ENCODE measurements around the gene MTMR2.
"Not testable (repeated sequence)": the region's sequence is repeated elsewhere in the genome, so short reads cannot be mapped to it uniquely, and the experiment has no call there.

The MTMR2 gene

DNA sequence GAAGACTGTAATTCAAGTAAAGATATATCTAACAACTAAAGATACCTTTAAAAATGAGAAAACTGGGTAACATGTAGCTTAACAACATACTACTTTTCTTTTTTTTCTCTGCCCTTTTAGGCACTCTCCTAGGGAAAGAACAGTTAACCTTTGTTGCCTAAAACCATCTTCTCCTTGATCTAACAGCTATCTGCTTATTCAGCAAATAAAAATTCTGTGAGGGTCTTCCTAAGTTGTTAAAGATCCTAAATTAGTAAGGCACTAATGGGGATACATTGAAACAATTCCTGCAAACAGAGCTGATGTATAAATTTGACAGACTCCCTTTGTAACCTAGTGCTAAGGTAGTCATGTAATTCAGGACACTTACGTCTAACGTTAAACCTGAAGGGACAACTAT, 39.1 kb downstream of the MTMR2 start:
- POLR2A ChIA-PET, result no interaction called here
- DNase-seq (ENCODE audit: extremely low spot score), result no peak
- TF ChIP-seq, protein P1, sequence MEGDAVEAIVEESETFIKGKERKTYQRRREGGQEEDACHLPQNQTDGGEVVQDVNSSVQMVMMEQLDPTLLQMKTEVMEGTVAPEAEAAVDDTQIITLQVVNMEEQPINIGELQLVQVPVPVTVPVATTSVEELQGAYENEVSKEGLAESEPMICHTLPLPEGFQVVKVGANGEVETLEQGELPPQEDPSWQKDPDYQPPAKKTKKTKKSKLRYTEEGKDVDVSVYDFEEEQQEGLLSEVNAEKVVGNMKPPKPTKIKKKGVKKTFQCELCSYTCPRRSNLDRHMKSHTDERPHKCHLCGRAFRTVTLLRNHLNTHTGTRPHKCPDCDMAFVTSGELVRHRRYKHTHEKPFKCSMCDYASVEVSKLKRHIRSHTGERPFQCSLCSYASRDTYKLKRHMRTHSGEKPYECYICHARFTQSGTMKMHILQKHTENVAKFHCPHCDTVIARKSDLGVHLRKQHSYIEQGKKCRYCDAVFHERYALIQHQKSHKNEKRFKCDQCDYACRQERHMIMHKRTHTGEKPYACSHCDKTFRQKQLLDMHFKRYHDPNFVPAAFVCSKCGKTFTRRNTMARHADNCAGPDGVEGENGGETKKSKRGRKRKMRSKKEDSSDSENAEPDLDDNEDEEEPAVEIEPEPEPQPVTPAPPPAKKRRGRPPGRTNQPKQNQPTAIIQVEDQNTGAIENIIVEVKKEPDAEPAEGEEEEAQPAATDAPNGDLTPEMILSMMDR (IDR thresholded peaks at IDR 0.05; ENCODE audit: control extremely low read depth, extremely low read depth, low read depth, missing control alignments), result no peak
- CTCF ChIA-PET, result interaction anchor here (1.0 to 1.2 kb wide), 2 partner anchors 9 to 16 kb away, joined by 3 read pairs; no protein-coding TSS in a partner anchor

DNA sequence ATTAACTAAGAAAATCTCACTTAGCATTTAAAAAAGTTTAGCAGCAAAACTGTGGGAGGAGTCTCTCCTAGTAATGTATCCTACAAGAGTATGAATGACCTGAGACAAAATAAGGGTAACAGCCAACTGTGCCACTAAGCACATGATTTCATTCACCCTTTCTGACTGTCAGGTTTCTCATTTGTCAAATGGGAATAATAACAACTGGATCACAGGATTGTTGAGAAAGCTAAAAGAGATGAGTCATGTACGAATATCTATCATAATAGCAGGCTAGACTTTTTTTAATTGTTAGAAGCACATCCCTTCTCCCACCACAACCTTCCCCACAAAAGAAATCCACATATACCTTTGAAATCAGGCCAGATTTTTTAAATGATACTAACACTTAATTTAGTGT, 39.5 kb downstream of the MTMR2 start:
- TF ChIP-seq, protein P1 (IDR thresholded peaks at IDR 0.05; ENCODE audit: control extremely low read depth, extremely low read depth, low read depth, missing control alignments), result no peak
- DNase-seq (ENCODE audit: extremely low spot score), result no peak
- CTCF ChIA-PET, result interaction anchor here (1.0 kb wide), 1 partner anchor 16 kb away, joined by 3 read pairs; no protein-coding TSS in a partner anchor
- POLR2A ChIA-PET, result no interaction called here

DNA sequence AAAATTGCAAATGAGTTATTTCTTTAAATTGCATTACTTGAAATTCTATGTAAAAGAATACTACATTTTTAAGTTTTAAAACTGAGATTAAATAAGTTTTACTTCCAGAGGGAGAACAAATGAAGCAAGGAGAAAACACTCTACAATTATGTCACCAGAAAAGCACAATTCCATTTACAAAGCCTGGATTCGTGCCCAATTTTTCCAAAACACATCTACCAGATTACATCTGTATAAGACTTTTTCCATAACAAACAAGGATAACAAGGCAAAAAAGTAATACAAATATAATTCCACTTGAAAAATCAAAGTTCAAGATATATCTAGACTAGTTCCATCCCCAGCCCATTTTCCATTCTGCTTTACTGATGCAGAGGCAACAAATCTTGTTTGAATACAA, 40.5 kb downstream of the MTMR2 start:
- no peak for DNase-seq (ENCODE audit: extremely low spot score)
- ChIA-PET POLR2A (no interaction called here), CTCF (no interaction called here)
- TF ChIP-seq, protein P1 (IDR thresholded peaks at IDR 0.05; ENCODE audit: control extremely low read depth, extremely low read depth, low read depth, missing control alignments), result no peak

DNA sequence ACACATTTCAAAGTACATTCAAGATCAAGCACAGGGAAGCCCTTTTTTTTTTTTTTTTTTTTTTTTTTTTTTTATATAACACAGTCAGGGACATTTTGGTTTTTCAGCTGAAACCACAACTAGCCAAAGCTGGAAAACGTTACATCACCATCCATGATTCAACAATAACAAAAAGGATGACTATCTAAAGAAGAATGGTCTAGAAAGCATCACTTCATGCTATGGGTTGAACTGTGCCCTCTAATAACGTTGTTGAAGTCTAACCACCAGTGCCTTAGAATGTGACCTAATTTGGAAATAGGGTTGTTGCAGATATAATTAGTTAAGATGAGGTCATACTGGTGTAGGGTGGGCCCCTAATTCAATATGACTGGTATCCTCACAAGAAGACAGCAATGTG, 46.6 kb downstream of the MTMR2 start:
- ChIA-PET POLR2A (no interaction called here), CTCF (interaction anchor here (1.0 to 1.1 kb wide), 2 partner anchors 9 to 14 kb away, joined by 4 read pairs; no protein-coding TSS in a partner anchor)
- TF ChIP-seq, protein P1 (IDR thresholded peaks at IDR 0.05; ENCODE audit: control extremely low read depth, extremely low read depth, low read depth, missing control alignments), result no peak
- DNase-seq (ENCODE audit: extremely low spot score), result no peak

DNA sequence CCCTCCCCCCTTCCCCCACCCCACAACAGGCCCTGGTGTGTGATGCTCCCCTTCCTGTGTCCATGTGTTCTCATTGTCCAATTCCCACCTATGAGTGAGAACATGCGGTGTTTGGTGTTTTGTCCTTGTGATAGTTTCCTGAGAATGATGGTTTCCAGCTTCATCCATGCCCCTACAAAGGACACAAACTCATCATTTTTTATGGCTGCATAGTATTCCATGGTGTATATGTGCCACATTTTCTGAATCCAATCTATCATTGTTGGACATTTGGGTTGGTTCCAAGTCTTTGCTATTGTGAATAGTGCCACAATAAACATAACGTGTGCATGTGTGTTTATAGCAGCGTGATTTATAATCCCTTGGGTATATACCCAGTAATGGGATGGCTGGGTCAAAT, 53.0 kb downstream of the MTMR2 start:
- DNase-seq (ENCODE audit: extremely low spot score); POLR2A ChIA-PET; CTCF ChIA-PET: not testable (repeated sequence)

DNA sequence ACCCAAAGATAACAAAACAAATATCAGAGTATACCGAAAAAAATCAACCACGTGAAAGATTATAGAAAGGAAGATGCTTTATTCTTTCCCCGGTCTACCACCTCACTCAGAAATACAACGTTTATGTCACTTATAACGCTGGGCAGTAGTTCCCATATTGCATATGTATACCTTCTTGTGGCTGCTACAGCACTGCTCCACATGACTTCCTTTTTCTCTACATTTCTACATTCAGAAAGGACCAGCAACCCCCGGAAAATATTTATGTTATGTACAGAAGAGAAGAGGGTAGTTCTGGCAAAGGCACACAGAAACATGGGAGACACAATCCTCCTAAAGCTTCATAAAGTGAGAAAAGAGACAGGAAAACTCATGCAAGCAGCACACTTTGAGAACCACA, 56.8 kb downstream of the MTMR2 start:
- ChIA-PET POLR2A (no interaction called here), CTCF (no interaction called here)
- no peak for DNase-seq (ENCODE audit: extremely low spot score)
- TF ChIP-seq, protein P1 (IDR thresholded peaks at IDR 0.05; ENCODE audit: control extremely low read depth, extremely low read depth, low read depth, missing control alignments), result no peak

DNA sequence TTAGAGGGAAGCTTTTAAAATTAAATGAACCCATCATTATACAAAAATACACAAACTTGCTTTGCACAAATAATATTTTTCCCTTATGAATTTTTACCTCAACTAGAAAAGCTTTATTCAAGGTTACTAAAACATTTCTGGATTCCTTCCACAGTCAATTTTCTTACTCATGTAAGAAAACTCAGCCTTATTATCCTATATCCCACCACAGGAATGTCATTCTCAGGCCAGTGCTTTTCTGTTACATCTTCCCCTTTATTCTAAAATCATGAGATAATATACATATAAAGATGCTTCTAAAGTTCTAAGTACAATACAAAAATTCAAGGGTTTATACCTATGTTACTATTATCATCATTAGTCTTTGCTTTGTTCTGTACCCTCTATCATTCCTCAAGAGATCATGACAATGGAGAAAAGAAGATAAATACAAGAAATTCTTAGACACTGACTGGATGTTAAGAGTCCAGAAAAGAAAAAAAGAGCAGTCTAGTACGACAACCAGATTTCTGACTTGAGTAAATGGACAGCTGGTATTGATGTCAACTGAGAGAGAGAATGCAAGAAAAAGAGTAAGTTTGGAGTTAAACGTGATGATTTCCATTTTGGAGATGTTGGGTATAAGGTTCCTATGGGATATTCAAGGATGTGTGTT, 60.3 kb downstream of the MTMR2 start:
- POLR2A ChIA-PET, result no interaction called here
- CTCF ChIA-PET, result interaction anchor here (1.6 to 2.0 kb wide), 2 partner anchors 15 to 28 kb away, joined by 5 to 7 read pairs; no protein-coding TSS in a partner anchor
- no peak for DNase-seq (ENCODE audit: extremely low spot score)
- TF ChIP-seq, protein P1 (IDR thresholded peaks at IDR 0.05; ENCODE audit: control extremely low read depth, extremely low read depth, low read depth, missing control alignments), result no peak

DNA sequence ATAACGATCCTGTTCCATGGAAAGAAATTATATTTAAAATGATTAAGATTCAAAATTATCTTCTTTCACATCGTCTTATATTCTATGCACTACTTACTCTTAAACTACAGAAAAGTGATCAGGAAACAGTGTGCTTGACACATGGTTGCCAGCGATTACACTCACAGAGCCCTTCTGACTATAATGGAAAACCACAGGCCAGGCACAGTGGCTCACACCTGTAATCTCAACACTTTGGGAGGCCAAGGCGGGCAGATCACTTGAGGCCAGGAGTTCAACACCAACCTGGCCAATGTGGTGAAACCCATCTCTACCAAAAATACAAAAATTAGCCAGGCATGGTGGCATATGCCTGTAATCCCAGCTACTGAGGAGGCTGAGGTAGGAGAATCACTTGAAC, 63.9 kb downstream of the MTMR2 start:
- CTCF ChIA-PET; DNase-seq (ENCODE audit: extremely low spot score); POLR2A ChIA-PET: not testable (repeated sequence)

DNA sequence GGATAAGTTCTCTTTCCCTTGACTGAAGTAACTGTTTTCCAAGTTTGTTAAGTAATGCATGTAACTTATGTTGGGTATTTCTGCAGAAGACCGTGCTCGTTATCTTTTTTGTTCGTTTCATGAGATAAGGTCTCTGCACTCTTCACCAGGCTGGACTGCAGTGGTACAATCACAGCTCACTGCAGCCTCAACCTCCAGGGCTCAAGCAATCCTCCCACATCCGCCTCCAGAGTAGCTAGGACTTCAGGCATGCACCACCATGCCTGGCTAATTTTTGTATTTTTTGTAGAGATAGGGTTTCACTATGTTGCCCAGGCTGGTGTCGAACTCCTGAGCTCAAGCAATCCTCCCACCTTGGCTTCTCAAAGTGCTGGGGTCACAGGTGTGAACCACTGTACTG, 69.5 kb downstream of the MTMR2 start:
- POLR2A ChIA-PET, result not testable (repeated sequence)
- CTCF ChIA-PET, result interaction anchor here (0.7 to 1.4 kb wide), 3 partner anchors 10 to 33 kb away, joined by 3 to 5 read pairs (median 3); no protein-coding TSS in a partner anchor

More for the DNA sequence above, 69.5 kb downstream of the MTMR2 start:
- not testable (repeated sequence) for DNase-seq (ENCODE audit: extremely low spot score)

Data from GM10248 (cell line).